Memory B cell (primary cell): ENCODE results near the gene SEMA6C.
"Not testable (repeated sequence)": the region's sequence is repeated elsewhere in the genome, so short reads cannot be mapped to it uniquely, and the experiment has no call there.

ENCODE experiments used
- ATAC-seq: fragments of 150-1000 bp; cut with Tn5 transposase; 2 replicates; pipeline ENCODE4 v1.10.0; 2021; ENCODE audit warnings: low read depth, mild to moderate bottlenecking, moderate library complexity
- DNase-seq, 2 donors: peaks; one replicate each; pipeline ENCODE4 v3.0.0; 2022; ENCODE audit warnings: low spot score in 2 of 2
- H3K27ac Mint-ChIP-seq: one replicate; pipeline ENCODE4 v1.8.0; 2022; ENCODE audit warnings: mild to moderate bottlenecking, moderate library complexity, mixed read lengths
- H3K27me3 Mint-ChIP-seq: one replicate; pipeline ENCODE4 v1.8.0; 2022; ENCODE audit warnings: mixed read lengths
- H3K36me3 Mint-ChIP-seq: one replicate; pipeline ENCODE4 v1.8.0; 2022; ENCODE audit warnings: mild to moderate bottlenecking, mixed read lengths
- H3K4me1 Mint-ChIP-seq: one replicate; pipeline ENCODE4 v1.8.0; 2022; ENCODE audit warnings: mixed read lengths
- H3K4me3 Mint-ChIP-seq: one replicate; pipeline ENCODE4 v1.8.0; 2022; ENCODE audit warnings: mild to moderate bottlenecking, moderate library complexity, mixed read lengths
- H3K9me3 Mint-ChIP-seq: one replicate; pipeline ENCODE4 v1.8.0; 2022; ENCODE audit warnings: mixed read lengths

SEMA6C gene

GRCh38 chr1:151130987-151131586, 15.3 kb downstream of the SEMA6C start:
- no peaks in the 10 kb centered on the region for H3K27me3 Mint-ChIP-seq
- ATAC-seq (peak; percentile 98), DNase-seq (peak; percentile 58 to 67)
- H3K27ac Mint-ChIP-seq: no peak overlapping the region
- H3K36me3 Mint-ChIP-seq: peaks cover 2% of the 10 kb centered on the region
- H3K4me3 Mint-ChIP-seq: peak overlapping the region; percentile 84
- H3K9me3 Mint-ChIP-seq: no peaks in the 10 kb centered on the region
- H3K4me1 Mint-ChIP-seq: peaks cover 8% of the 10 kb centered on the region

GRCh38 chr1:151128800-151129199, 17.6 kb downstream of the SEMA6C start:
- DNase-seq (no peak), ATAC-seq (no peak)
- Mint-ChIP-seq H3K27ac (no peak overlapping the region), H3K27me3 (no peaks in the 10 kb centered on the region), H3K9me3 (no peaks in the 10 kb centered on the region), H3K4me1 (peaks cover 8% of the 10 kb centered on the region), H3K4me3 (no peak overlapping the region), H3K36me3 (peaks cover 11% of the 10 kb centered on the region)

- no peak for ATAC-seq
- H3K9me3 Mint-ChIP-seq: no peaks in the 10 kb centered on the region
These were observed 21.5 kb downstream of the SEMA6C start for GRCh38 chr1:151124763-151125403.

GRCh38 chr1:151113877-151114276, 32.6 kb downstream of the SEMA6C start:
- no peak for ATAC-seq

More at GRCh38 chr1:151124763-151125403, 21.5 kb downstream of the SEMA6C start:
- no peak for DNase-seq
- Mint-ChIP-seq H3K27ac (no peak overlapping the region), H3K36me3 (peaks cover 21% of the 10 kb centered on the region), H3K4me1 (no peaks in the 10 kb centered on the region), H3K27me3 (no peaks in the 10 kb centered on the region), H3K4me3 (no peak overlapping the region)

GRCh38 chr1:151108331-151108730, 38.1 kb downstream of the SEMA6C start:
- Mint-ChIP-seq H3K27me3 (no peaks in the 10 kb centered on the region), H3K4me3 (no peak overlapping the region), H3K27ac (no peak overlapping the region), H3K9me3 (no peaks in the 10 kb centered on the region), H3K4me1 (no peaks in the 10 kb centered on the region), H3K36me3 (peaks cover 11% of the 10 kb centered on the region)
- no peak for ATAC-seq
- no peak for DNase-seq

More at GRCh38 chr1:151113877-151114276, 32.6 kb downstream of the SEMA6C start:
- no peak overlapping the region for H3K27ac Mint-ChIP-seq
- no peak for DNase-seq
- H3K9me3 Mint-ChIP-seq: no peaks in the 10 kb centered on the region
- H3K27me3 Mint-ChIP-seq: no peaks in the 10 kb centered on the region
- H3K36me3 Mint-ChIP-seq: peaks cover 12% of the 10 kb centered on the region
- no peak overlapping the region for H3K4me3 Mint-ChIP-seq
- no peaks in the 10 kb centered on the region for H3K4me1 Mint-ChIP-seq

- no peaks in the 10 kb centered on the region for H3K9me3 Mint-ChIP-seq
- H3K4me1 Mint-ChIP-seq: no peaks in the 10 kb centered on the region
- peaks cover 11% of the 10 kb centered on the region for H3K36me3 Mint-ChIP-seq
- no peak overlapping the region for H3K4me3 Mint-ChIP-seq
- no peaks in the 10 kb centered on the region for H3K27me3 Mint-ChIP-seq
- no peak overlapping the region for H3K27ac Mint-ChIP-seq
- ATAC-seq (no peak), DNase-seq (no peak)
These were observed 39.5 kb downstream of the SEMA6C start for GRCh38 chr1:151106894-151107293.

- H3K27ac Mint-ChIP-seq: no peak overlapping the region
- ATAC-seq: no peak
- peaks cover 8% of the 10 kb centered on the region for H3K36me3 Mint-ChIP-seq
These were observed 41.8 kb downstream of the SEMA6C start for GRCh38 chr1:151104630-151105029.

GRCh38 chr1:151098126-151098525, 48.3 kb downstream of the SEMA6C start:
- ATAC-seq: no peak
- Mint-ChIP-seq H3K9me3 (no peaks in the 10 kb centered on the region), H3K4me3 (no peak overlapping the region), H3K27ac (no peak overlapping the region), H3K36me3 (peaks cover 5% of the 10 kb centered on the region), H3K27me3 (no peaks in the 10 kb centered on the region), H3K4me1 (no peaks in the 10 kb centered on the region)
- no peak for DNase-seq

More at GRCh38 chr1:151104630-151105029, 41.8 kb downstream of the SEMA6C start:
- Mint-ChIP-seq H3K9me3 (no peaks in the 10 kb centered on the region), H3K4me3 (no peak overlapping the region), H3K27me3 (no peaks in the 10 kb centered on the region), H3K4me1 (no peaks in the 10 kb centered on the region)
- no peak for DNase-seq

- H3K4me3 Mint-ChIP-seq, H3K27me3 Mint-ChIP-seq, H3K4me1 Mint-ChIP-seq, H3K9me3 Mint-ChIP-seq, ATAC-seq, H3K36me3 Mint-ChIP-seq, H3K27ac Mint-ChIP-seq, DNase-seq: not testable (repeated sequence)
These were observed 49.0 kb downstream of the SEMA6C start for GRCh38 chr1:151097426-151097825.

GRCh38 chr1:151085953-151086559, 60.4 kb downstream of the SEMA6C start:
- no peak for DNase-seq
- no peak for ATAC-seq

More at GRCh38 chr1:151085953-151086559, 60.4 kb downstream of the SEMA6C start:
- no peaks in the 10 kb centered on the region for H3K27me3 Mint-ChIP-seq
- no peak overlapping the region for H3K4me3 Mint-ChIP-seq
- H3K27ac Mint-ChIP-seq: no peak overlapping the region
- H3K36me3 Mint-ChIP-seq: peaks cover 6% of the 10 kb centered on the region
- H3K9me3 Mint-ChIP-seq: no peaks in the 10 kb centered on the region
- H3K4me1 Mint-ChIP-seq: peaks cover 5% of the 10 kb centered on the region
